HepG2 (cell line): ENCODE results near the gene MRPL48. TPM values are rescaled to one million over a fixed set of nuclear protein-coding genes. Genes with fewer than 3 reads are reported as not detected.

Experiments
- polyA plus RNA-seq, 8 experiments: library from polyadenylated mRNA; depleted of rRNA in 3 of 8; stranded (reverse) in 7 of 8; unstranded in 1 of 8; fragments of >200 nt; fragmentation: Illumina TruSeq in 4 of 8; extraction: Trizol in 4 of 8; gene quantifications; 2 replicates each; pipeline versions ENCODE4 v1.2.1 to v1.2.3, GENCODE V29; 2011 to 2016; ENCODE audit warnings: low read depth in 4 of 8, missing spikeins in 1 of 8, mixed read lengths in 1 of 8; ENCODE audit not compliant: insufficient read depth in 1 of 8
- total RNA-seq, 5 experiments: library from RNA; depleted of rRNA; stranded (reverse); fragments of >200 nt; fragmentation: Illumina TruSeq; extraction: Trizol; gene quantifications; 2 replicates each; pipeline ENCODE4 v1.2.3, GENCODE V29; 2016; ENCODE audit warnings: low read depth in 1 of 5

MRPL48 gene
- total and polyA plus RNA-seq, 2 of the 13 experiments (the other 11 are each of a cell fraction or from before 2014, with no cell fraction given), result 61.2 to 67.9 TPM

Other genes with a start within 250 kb of the MRPL48 start
- gene FAM168A, start 189.8 kb upstream of the MRPL48 start, total RNA-seq (2016; rRNA removed; fragmentation: Illumina TruSeq; extraction: Trizol), result 13.9 and 15.0 TPM in 2 replicates
- gene FAM168A, start 189.8 kb upstream of the MRPL48 start, polyA plus RNA-seq (2011; rRNA removed), result 15.8 and 17.5 TPM in 2 replicates
- 68.0 and 71.7 TPM in 2 replicates for gene PLEKHB1, start 141.3 kb upstream of the MRPL48 start, total RNA-seq (2016; rRNA removed; fragmentation: Illumina TruSeq; extraction: Trizol)
- gene PLEKHB1, start 141.3 kb upstream of the MRPL48 start, polyA plus RNA-seq (2011; rRNA removed), result 77.1 and 99.3 TPM in 2 replicates
- 74.3 and 83.3 TPM in 2 replicates for gene RAB6A, start 26.8 kb upstream of the MRPL48 start, total RNA-seq (2016; rRNA removed; fragmentation: Illumina TruSeq; extraction: Trizol)
- gene RAB6A, start 26.8 kb upstream of the MRPL48 start, polyA plus RNA-seq (2011; rRNA removed), result 92.0 and 121 TPM in 2 replicates
- gene COA4, start 89.0 kb downstream of the MRPL48 start, total RNA-seq (2016; rRNA removed; fragmentation: Illumina TruSeq; extraction: Trizol), result 107 and 115 TPM in 2 replicates
- gene COA4, start 89.0 kb downstream of the MRPL48 start, polyA plus RNA-seq (2011; rRNA removed), result 109 and 112 TPM in 2 replicates
- 28.8 and 46.4 TPM in 2 replicates for gene PAAF1, start 89.1 kb downstream of the MRPL48 start, total RNA-seq (2016; rRNA removed; fragmentation: Illumina TruSeq; extraction: Trizol)
- 10.3 and 13.5 TPM in 2 replicates for gene PAAF1, start 89.1 kb downstream of the MRPL48 start, polyA plus RNA-seq (2011; rRNA removed)
- not detected in 2 replicates for gene DNAJB13, start 163.2 kb downstream of the MRPL48 start, total RNA-seq (2016; rRNA removed; fragmentation: Illumina TruSeq; extraction: Trizol)
- gene DNAJB13, start 163.2 kb downstream of the MRPL48 start, polyA plus RNA-seq (2011; rRNA removed), result 2.3 and 2.9 TPM in 2 replicates
- 3.2 and 5.5 TPM in 2 replicates for gene UCP2, start 195.0 kb downstream of the MRPL48 start, total RNA-seq (2016; rRNA removed; fragmentation: Illumina TruSeq; extraction: Trizol)
- 2.7 TPM in 2 replicates for gene UCP2, start 195.0 kb downstream of the MRPL48 start, polyA plus RNA-seq (2011; rRNA removed)
- gene UCP3, start 221.2 kb downstream of the MRPL48 start, total RNA-seq (2016; rRNA removed; fragmentation: Illumina TruSeq; extraction: Trizol), result 0.22 TPM in 1 of 2 replicates, not detected in the other
- 0.10 and 0.37 TPM in 2 replicates for gene UCP3, start 221.2 kb downstream of the MRPL48 start, polyA plus RNA-seq (2011; rRNA removed)